GM18526 (cell line): ENCODE data around the gene SYT17.

ENCODE experiments used
- POLR2A ChIP-seq: IDR thresholded peaks from 3 replicates; pipeline ENCODE4 v1.6.1; 2011; ENCODE audit not compliant: insufficient read length; ENCODE audit errors: extremely low read depth

Gene SYT17

DNA sequence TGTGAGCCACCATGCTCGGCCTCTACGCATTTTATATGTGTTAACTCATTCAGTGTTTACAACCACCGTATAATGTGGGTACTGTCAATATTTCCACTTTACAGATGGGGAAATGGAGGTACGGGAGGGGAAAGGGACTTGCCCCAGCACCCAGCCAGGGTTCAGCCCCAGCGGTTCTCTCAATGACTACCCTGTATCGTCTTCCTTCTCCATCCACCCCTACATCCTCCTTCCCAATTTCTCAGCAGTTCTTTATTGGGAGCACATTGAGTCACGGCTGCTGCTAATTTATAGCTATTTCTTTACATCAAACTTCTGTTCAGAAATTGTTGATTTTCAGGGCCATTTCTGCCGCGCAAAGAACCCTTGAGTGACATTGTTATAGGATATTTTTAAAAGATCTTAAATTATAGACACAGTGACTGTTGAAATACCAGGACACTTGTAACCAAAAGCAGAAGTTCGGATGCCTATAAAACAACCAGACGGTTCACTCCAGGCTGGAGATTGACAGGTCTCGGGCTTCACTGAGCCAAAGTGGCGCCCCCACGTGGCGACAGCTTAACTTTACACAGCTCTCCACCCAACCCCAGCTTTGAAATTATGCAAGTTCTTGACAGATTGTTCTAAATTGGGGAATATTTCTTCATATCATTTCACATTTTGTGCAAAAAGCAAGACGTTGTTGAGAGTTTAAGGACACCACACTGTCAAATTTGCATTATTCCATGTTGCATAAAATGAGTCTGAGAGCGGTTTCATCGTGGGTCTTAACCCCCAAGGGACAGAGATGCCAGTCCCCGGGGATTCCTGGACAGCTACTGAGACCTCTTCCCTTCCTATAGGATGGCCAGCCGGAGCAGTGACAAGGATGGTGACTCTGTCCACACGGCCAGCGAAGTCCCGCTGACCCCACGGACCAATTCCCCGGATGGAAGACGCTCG lies 11.8 kb downstream of the SYT17 start:
- TF ChIP-seq POLR2A: no peak

DNA sequence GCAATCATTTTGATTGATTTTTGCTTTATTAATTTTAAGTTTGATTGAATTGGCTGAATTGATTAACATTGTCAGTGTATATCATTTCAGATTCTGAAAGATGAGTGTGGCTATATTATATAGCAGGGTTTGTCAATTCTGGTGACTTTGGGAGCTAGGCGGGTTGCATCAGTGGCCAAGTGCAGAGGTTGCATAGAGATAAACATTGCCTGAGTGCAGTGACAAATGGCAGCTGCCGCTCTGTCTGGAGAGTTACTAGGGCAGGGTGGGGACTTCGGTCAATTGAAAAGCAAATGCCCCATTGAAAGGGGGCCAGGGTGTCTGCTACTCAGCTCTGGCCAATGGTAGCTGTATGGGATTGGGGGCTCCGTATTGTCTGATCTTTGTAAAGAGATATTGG lies 12.7 kb downstream of the SYT17 start:
- TF ChIP-seq POLR2A: no peak

DNA sequence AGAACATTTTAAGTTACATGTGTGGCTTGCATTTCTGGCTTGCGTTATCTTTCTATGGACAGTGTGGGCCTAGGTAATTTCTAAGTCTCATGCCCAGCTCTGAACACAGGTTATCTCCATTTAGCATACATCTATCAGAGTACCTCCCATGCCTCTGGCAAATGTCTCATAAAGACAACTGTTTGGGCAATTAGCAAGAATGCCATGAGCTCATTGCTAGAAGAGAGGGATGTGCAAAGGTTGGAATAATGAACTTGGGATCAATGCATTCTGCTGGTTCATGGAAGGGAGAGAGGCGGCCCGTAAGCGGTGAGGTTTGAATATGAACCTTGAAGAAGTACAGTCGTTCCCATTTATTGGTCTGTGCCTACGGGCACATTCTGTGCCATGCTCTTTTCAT lies 14.4 kb downstream of the SYT17 start:
- no peak for TF ChIP-seq POLR2A

DNA sequence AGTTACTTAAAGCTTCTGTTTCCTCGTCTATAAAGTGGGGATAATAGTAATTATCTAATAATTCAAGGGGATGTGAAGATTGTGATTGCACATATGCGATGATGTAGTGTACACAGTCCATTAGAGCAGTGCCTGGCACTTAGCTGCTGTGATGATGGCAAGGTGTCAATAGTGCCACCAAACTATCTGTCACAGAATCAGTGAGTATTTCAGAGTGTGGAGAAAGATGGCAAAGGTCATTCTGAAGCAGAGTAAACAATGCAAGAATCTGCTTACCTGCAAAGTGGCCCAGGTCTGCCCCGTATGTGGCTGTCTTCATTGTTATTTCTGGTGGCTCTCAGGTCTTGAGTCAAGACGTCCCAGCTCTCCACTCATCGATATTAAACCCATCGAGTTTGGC lies 15.1 kb downstream of the SYT17 start:
- TF ChIP-seq POLR2A: no peak

DNA sequence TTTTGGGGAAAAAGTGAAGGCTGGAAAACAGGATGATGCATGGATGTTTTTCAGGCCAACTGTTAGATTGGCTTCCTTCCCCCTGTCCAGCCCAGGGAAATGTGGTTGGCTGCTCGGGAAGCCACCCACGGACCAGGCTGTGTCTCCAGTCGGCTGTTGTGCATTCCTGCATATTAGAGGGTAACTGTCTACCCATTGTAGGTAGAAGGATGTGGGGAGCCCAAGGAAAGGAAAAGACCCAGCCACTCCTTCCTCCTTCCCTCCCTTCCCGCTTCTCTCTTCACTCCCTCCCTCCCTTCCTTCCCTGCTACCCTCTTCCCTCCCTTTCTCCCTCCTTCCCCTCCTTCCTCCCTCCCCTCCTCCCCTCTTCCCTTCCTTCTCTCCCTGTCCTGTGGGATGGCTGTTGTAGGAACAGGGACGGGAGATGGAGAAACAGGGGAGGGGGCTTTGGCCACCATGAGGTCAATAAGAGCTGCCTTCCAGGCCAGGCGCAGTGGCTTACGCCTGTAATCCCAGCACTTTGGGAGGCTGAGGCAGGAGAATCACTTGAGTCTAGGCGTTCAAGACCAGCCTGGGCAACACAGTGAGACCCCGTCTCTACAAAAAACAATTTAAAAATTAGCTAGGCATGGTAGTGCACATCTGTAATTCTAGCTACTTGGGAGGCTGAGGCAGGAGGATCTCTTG lies 16.9 kb downstream of the SYT17 start:
- no peak for TF ChIP-seq POLR2A

DNA sequence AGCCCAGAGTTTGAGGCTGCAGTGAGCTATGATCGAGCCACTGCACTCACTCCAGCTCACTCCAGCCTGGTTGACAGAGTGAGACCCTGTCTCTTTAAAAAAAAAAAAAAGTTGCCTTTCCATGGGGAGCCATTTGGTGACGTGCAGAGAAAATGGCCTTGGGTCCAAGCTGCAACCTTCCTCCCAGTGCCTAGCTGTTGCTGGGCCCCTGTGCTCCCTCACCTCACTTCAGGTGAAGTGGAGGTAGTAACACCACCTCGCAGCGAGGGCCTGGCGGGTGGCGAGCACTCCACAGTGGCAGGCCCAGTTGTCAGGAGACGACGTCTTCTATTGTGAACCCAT lies 17.4 kb downstream of the SYT17 start:
- TF ChIP-seq POLR2A: no peak

DNA sequence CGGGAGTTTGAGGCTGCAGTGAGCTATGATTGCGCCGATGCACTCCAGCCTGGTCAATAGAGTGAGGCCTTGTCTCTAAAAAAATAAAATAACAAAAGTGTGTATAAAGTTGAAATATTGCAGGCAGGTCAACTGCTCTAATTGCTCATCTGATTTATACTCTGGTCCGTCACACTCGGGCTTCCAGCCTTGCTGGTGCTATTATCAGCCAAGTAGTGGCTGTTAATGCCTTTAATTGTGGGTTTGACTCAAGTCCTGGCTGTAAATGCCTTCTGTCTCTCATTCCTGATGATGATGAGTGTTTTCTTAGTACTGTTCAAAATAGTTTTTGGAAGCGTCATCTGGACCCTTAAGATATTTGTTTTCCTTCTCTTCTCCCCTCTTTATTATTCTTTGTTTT lies 18.4 kb downstream of the SYT17 start:
- TF ChIP-seq POLR2A: no peak

DNA sequence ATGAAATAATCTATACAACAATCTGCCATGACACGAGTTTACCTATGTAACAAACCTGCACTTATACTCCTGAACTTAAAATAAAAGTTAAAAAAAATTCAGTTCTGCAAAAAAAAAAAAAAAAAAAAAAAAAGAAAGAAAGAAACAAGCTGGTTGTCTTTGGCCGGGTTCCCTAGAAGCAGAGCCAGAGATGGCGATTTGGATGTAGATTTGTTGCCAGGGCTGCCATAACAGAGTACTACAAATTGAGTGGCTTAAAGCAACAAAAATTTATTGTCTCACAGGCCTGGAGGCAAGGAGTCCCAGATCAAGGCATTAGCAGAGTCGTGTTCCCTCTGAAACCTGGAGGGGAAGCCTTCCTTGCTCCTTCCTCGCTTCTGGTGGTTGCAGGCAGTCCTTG lies 20.4 kb downstream of the SYT17 start:
- TF ChIP-seq POLR2A: no peak

DNA sequence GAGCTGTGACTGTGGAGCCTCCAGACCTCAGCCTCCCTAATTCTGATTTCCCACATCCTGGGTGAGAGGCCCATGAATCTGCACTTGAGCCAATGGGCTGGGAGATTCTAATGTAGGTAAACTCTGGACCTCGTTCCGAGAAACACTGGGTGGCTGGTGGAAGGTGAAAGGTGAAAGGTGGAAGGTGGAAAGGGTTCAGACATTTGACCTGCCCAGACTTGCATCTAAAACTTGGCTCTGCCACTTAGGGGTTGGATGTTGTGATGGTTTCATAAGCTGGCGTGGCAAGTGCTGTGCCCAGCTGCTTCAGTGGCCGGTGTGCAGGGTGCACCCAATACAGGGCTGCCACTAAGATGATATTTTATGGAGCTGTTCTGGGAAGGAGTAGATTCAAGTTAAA lies 24.8 kb downstream of the SYT17 start:
- no peak for TF ChIP-seq POLR2A

DNA sequence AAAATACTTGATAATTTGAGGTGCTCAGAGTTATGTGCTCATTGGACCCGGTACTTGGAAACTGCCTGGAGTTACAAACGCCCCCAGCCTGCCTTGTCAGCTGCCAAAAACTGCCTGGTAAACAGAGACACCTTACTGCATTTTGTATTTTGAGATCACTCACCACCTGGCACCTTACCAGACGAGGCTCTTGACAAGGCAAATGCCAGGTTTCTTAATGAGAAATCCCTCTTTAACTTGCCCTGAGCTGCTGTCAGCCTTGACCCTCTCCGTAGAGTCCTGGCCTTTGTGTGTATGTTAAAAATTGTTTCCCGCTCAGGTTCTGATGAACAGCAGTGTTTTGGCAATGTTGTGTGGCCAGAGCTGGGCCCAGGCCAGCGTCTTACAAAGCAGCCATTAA lies 28.8 kb downstream of the SYT17 start:
- no peak for TF ChIP-seq POLR2A

DNA sequence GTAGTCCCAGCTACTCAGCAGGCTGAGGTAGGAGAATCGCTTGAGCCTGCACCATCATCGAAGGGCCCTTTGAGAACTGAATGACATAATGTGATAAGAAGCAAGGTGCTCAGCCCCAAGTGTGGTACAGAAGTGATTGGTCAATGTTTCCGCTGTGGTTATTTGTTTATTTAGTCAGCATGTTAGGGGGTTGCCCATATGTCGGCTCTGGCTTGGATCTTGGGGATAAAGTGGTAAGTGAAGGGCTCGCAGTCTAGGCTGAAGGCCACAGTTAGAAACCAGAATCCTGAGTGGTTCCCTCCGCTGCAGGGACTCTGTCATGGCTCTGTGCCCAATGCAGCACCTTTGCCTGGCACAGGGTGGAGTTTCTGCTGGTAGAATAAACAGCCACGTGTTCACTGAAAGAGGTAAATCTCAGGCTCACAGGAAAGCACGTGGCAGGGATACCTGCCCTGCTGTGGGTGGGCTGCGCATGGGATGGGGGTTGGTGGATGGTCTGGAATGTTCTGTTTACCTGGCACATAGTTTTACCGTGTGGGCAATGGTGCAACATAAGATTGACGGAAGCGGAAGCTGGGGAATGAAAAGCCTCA lies 35.4 kb downstream of the SYT17 start:
- no peak for TF ChIP-seq POLR2A

DNA sequence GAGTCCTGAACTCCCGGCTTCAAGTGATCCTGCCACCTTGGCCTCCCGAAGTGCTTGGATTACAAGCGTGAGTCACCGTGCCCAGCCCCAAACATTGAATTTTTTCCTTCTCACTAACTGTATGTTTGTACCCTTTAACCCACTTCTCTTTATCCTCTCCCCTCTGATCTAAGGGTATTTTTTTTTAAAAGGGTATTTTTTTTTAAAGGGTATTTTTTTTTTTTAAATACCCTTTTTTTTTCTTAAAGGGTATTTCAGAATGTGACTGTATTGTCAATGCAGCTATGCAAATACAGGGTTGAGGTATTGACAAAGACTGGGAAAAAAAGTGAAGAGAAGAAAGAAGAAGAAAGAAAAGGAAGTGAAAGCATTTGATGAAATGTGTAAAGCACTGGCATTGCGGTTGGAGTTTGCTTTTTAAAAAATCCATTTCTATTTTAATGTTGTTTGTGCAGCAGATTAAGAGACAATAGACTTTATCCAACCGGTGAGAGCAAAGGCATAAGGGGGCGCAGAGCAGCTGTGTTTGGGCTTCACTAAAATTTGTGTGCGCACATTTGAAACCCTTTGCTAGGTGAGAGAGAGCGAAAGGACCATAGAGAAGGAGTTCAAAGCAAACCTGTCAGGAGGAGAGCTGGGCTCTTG lies 42.4 kb downstream of the SYT17 start:
- TF ChIP-seq POLR2A: no peak

DNA sequence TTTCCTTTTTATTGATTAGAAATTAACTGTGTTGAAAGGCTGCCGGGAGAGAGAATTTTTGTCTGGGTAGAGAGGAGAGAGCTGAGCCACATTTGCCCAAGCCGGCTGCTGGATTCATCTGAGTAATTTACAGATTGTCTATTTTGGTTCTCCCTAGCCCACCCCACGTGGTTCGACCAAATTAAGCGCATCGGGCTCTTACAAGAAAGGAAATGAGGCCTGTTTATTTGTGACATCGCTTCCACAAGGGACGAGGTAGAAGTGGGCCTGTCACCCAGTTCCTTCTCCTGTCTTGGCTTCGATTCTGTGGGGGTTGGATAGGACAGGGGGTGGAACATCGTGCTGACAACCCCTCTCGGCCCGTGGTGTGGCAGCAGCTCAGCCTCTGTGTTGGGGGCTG lies 42.9 kb downstream of the SYT17 start:
- TF ChIP-seq POLR2A: no peak

DNA sequence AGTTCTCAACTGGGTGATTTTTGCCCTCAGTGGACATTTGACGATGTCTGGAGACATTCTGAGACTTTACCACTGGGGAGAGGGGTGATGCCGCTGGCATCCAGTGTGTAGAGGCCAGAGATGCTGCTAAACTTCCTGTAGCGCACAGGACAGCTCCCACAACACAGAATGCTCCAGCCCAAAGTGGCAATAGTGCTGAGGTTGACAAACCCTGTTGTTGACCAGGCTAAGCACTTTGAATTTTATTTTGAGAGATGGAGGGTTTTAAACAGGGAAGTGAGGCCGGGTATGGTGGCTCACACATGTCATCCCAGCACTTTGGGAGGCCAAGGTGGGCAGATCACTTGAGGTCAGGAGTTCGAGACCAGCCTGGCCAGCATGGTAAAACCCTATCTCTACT lies 44.0 kb downstream of the SYT17 start:
- no peak for TF ChIP-seq POLR2A

DNA sequence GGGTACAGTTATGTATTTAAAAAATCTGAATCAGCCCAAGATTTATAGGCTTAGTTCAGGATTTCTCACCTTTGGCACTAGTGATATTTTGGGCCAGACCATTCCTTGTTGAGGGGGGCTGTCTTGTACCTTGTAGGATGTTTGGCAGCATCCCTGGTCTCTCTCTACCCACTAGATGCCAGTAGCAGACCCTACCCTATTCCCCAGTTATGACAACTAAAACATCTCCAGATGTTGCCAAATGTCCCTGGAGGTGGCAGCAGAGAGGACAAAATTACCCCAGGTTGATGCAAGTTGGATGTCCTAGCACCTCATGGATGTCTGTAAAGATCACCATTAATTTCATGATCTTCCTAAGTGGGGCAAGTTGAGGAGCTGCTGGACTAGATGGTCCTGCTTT lies 45.8 kb downstream of the SYT17 start:
- no peak for TF ChIP-seq POLR2A

DNA sequence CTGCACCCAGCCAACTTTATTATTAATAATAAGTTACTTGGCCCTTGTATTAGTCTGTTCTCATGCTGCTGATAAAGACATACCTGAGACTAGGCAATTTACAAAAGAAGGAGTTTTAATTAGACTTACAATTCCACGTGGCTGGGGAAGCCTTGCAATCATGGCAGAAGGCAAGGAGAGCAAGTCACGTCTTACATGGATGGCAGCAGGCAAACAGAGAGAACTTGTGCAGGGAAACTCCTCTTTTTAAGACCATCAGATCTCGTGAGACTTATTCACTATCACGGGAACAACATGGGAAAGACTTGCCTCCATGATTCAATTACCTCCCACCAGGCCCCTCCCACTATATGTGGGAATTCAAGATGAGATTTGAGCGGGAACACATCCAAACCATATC lies 47.7 kb downstream of the SYT17 start:
- no peak for TF ChIP-seq POLR2A
